Measurements from ENCODE around the gene NAT8L. TPM values are rescaled to one million over a fixed set of nuclear protein-coding genes. Genes with fewer than 3 reads are reported as not detected.

NAT8L gene
- total and polyA plus RNA-seq, 2 of the 13 experiments (the other 11 are each of a cell fraction or from before 2014, with no cell fraction given) = 2.2 to 3.3 TPM

DNA sequence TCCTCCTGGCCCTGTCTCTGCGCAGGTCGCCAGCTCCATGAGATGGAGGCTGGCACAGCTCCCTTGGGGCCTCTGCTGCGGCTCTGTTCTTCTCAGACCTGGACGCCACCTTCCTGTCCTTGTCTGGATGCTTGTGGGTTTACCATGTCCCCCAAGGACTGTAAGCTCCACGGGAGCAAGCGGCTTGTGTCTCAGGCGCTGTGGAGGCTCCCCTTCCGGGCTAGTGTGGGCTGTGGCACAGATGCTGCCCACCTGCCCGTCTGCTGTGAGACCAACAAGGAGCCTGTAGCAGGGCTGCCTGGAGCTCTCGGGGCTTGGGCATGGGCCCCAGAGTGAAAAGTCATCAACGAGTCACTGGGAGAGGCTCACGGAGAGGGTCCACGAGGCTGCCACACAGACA is 25.2 kb downstream of the NAT8L start (continued):
- TF ChIP-seq MEIS2 (CRISPR knock-in tag; IDR thresholded peaks at IDR 0.05) = no peak
- TF ChIP-seq, protein P1, sequence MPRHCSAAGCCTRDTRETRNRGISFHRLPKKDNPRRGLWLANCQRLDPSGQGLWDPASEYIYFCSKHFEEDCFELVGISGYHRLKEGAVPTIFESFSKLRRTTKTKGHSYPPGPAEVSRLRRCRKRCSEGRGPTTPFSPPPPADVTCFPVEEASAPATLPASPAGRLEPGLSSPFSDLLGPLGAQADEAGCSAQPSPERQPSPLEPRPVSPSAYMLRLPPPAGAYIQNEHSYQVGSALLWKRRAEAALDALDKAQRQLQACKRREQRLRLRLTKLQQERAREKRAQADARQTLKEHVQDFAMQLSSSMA (CRISPR knock-in tag; IDR thresholded peaks at IDR 0.05) = no peak
- no peak for TF ChIP-seq ZNF619 (CRISPR knock-in tag; IDR thresholded peaks at IDR 0.05)
- no peak for TF ChIP-seq AKAP8 (CRISPR knock-in tag; IDR thresholded peaks at IDR 0.05)

DNA sequence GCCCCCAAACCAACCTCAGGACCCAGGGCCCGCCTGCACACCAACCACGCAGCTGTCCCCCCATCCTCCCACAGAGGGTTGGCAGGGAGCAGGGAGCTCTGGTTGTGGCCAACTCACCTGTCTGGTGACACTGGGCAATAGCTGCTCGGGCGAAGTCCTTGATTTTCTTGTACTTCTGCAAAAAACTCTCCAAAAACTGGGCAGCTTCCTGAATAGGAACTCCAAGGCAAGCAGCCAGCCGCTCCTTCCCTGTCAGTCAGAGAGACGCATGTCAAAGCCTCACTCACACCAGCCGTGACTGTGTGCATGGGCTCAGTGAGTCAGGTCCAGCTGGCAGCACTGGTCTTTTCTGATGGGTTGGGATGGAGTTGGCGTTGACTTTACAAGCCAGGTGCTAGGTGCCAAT is 26.4 kb downstream of the NAT8L start:
- POLR2A ChIA-PET = no interaction called here
- FAIRE-seq (no peak), DNase-seq (ENCODE audit: low spot score) (no peak), ATAC-seq (no peak)
- WGBS (ENCODE audit: low lambda C conversion rate) = 0% methylated on average over 2 of the region's 8 CpGs
- H3K79me2 ChIP-seq (ENCODE audit: insufficient read depth, low read length) = no peaks in the 10 kb centered on the region
- no peak overlapping the region for H3K4me3 ChIP-seq (replicated peaks in 1 of 3; ENCODE audit: insufficient read depth in 1 of 3, low read depth in 2 of 3, low read length in 3 of 3)
- intact Hi-C loops (cut with micrococcal nuclease; ENCODE audit: unreplicated experiment) (loop anchor here (5.0 kb wide), 1 partner anchor 82 kb away; no protein-coding TSS in a partner anchor), in situ Hi-C loops (cut with HindIII; ENCODE audit: extremely low pct_ligation_motif_present, low pct_unique_long_range_greater_than_20kb) (no loop called here)
- no peak overlapping the region for H3K27ac ChIP-seq (ENCODE audit: extremely low read length, insufficient read depth, low read length)
- H3K9ac ChIP-seq (ENCODE audit: insufficient read depth, low read depth, low read length) = no peak overlapping the region
- H3K9me3 ChIP-seq (ENCODE audit: low read length) = no peaks in the 10 kb centered on the region
- peaks cover 43% of the 10 kb centered on the region for H3K4me1 ChIP-seq (ENCODE audit: insufficient read depth, low read length)
- peaks cover 5 to 32% of the 10 kb centered on the region in 2 experiments for H3K27me3 ChIP-seq (ENCODE audit: control insufficient read depth in 1 of 2, insufficient read depth in 2 of 2, low read length in 2 of 2)
- no peaks in the 10 kb centered on the region for H3K36me3 ChIP-seq (replicated peaks in 1 of 2; ENCODE audit: control insufficient read depth in 1 of 2, insufficient read depth in 2 of 2, low read length in 2 of 2)
- BruUV-seq (replicated peaks) = no TSS peak
- no peaks in the 10 kb centered on the region for H4K20me1 ChIP-seq (ENCODE audit: insufficient read depth, low read length)
- no peak overlapping the region for H2AFZ ChIP-seq (ENCODE audit: low read length)
- H3K4me2 ChIP-seq (ENCODE audit: low read depth, low read length) = no peak overlapping the region
- CTCF ChIA-PET (ENCODE audit: low intra/inter-chr PET ratio, low total read pairs) = no interaction called here
- TF ChIP-seq PAWR (CRISPR knock-in tag; IDR thresholded peaks at IDR 0.05; ENCODE audit: borderline replicate concordance) (no peak), ZFX (CRISPR knock-in tag; IDR thresholded peaks at IDR 0.05; ENCODE audit: low read depth) (no peak), DMAP1 (CRISPR knock-in tag; IDR thresholded peaks at IDR 0.05) (no peak), MAZ (IDR thresholded peaks at IDR 0.05; ENCODE audit: borderline replicate concordance, low read depth, low read length) (no peak), MAZ (CRISPR knock-in tag; IDR thresholded peaks at IDR 0.05; ENCODE audit: low read depth) (no peak), MBD4 (IDR thresholded peaks at IDR 0.05; ENCODE audit: borderline replicate concordance, low read length) (no peak), ARNT (IDR thresholded peaks at IDR 0.05) (no peak), FOXA1 (IDR thresholded peaks at IDR 0.05) (no peak), FOXA1 (CRISPR knock-in tag; IDR thresholded peaks at IDR 0.05) (no peak), NFKB2 (CRISPR knock-in tag; IDR thresholded peaks at IDR 0.05; ENCODE audit: borderline replicate concordance) (no peak), FOXA3 (CRISPR knock-in tag; IDR thresholded peaks at IDR 0.05) (no peak), KLF6 (CRISPR knock-in tag; IDR thresholded peaks at IDR 0.05) (no peak), ZNF224 (CRISPR knock-in tag; IDR thresholded peaks at IDR 0.05) (no peak), KDM4B (CRISPR knock-in tag; IDR thresholded peaks at IDR 0.05) (no peak), NKX3-1 (CRISPR knock-in tag; IDR thresholded peaks at IDR 0.05) (no peak)
- TF ChIP-seq, protein P2, sequence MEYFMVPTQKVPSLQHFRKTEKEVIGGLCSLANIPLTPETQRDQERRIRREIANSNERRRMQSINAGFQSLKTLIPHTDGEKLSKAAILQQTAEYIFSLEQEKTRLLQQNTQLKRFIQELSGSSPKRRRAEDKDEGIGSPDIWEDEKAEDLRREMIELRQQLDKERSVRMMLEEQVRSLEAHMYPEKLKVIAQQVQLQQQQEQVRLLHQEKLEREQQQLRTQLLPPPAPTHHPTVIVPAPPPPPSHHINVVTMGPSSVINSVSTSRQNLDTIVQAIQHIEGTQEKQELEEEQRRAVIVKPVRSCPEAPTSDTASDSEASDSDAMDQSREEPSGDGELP (IDR thresholded peaks at IDR 0.05; ENCODE audit: borderline replicate concordance, low read depth) = no peak
- TF ChIP-seq, protein P3, sequence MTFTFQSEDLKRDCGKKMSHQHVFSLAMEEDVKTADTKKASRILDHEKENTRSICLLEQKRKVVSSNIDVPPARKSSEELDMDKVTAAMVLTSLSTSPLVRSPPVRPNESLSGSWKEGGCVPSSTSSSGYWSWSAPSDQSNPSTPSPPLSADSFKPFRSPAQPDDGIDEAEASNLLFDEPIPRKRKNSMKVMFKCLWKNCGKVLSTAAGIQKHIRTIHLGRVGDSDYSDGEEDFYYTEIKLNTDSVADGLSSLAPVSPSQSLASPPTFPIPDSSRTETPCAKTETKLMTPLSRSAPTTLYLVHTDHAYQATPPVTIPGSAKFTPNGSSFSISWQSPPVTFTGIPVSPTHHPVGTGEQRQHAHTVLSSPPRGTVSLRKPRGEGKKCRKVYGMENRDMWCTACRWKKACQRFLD (CRISPR knock-in tag; IDR thresholded peaks at IDR 0.05; ENCODE audit: borderline replicate concordance) = no peak
- TF ChIP-seq, protein P4, sequence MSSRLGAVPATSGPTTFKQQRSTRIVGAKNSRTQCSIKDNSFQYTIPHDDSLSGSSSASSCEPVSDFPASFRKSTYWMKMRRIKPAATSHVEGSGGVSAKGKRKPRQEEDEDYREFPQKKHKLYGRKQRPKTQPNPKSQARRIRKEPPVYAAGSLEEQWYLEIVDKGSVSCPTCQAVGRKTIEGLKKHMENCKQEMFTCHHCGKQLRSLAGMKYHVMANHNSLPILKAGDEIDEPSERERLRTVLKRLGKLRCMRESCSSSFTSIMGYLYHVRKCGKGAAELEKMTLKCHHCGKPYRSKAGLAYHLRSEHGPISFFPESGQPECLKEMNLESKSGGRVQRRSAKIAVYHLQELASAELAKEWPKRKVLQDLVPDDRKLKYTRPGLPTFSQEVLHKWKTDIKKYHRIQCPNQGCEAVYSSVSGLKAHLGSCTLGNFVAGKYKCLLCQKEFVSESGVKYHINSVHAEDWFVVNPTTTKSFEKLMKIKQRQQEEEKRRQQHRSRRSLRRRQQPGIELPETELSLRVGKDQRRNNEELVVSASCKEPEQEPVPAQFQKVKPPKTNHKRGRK (CRISPR knock-in tag; IDR thresholded peaks at IDR 0.05) = no peak
